SK-N-MC (cell line): ENCODE data around the gene HPCAL1.

Experiments used
- DNase-seq: peaks from one replicate; pipeline ENCODE4 v3.0.0-alpha.2; 2011; ENCODE audit warnings: low read depth, low spot score
- H3K27ac ChIP-seq: fragments of 200-600 bp; sonication (generic); 2 replicates; pipeline ENCODE4 v1.5.1; 2016; ENCODE audit warnings: mixed run types
- H3K36me3 ChIP-seq: fragments of 200-600 bp; sonication (generic); 2 replicates; pipeline ENCODE4 v1.6.1; 2017; ENCODE audit warnings: antibody characterized with exemption, low read length, mixed read lengths; ENCODE audit not compliant: insufficient read depth
- H3K4me3 ChIP-seq: fragments of 200-600 bp; sonication (generic); 2 replicates; pipeline ENCODE4 v1.5.1; 2016
- H3K9ac ChIP-seq: fragments of 200-600 bp; sonication (generic); 2 replicates; pipeline ENCODE4 v1.8.0; 2017; ENCODE audit warnings: mixed run types, mixed read lengths; ENCODE audit not compliant: insufficient read length
- H3K9me3 ChIP-seq: fragments of 200-600 bp; sonication (generic); 2 replicates; pipeline ENCODE4 v1.6.1; 2017; ENCODE audit warnings: low read depth, mild to moderate bottlenecking, antibody characterized with exemption, low read length, moderate library complexity, mixed read lengths
- EZH2 ChIP-seq: fragments of 200-600 bp; sonication (generic); IDR thresholded peaks from one replicate; pipeline ENCODE4 v1.6.1; 2017; ENCODE audit warnings: antibody characterized with exemption
- FOXP2 ChIP-seq: optimal IDR thresholded peaks from 2 replicates; pipeline ENCODE3; 2011; ENCODE audit warnings: mild to moderate bottlenecking, moderate library complexity; ENCODE audit not compliant: insufficient read depth; ENCODE audit errors: extremely low read length, control extremely low read depth
- POLR2AphosphoS5 ChIP-seq: IDR thresholded peaks from 2 replicates; pipeline ENCODE4 v1.6.1; 2012; ENCODE audit warnings: mild to moderate bottlenecking, low read depth, low read length, borderline replicate concordance

HPCAL1 gene

DNA sequence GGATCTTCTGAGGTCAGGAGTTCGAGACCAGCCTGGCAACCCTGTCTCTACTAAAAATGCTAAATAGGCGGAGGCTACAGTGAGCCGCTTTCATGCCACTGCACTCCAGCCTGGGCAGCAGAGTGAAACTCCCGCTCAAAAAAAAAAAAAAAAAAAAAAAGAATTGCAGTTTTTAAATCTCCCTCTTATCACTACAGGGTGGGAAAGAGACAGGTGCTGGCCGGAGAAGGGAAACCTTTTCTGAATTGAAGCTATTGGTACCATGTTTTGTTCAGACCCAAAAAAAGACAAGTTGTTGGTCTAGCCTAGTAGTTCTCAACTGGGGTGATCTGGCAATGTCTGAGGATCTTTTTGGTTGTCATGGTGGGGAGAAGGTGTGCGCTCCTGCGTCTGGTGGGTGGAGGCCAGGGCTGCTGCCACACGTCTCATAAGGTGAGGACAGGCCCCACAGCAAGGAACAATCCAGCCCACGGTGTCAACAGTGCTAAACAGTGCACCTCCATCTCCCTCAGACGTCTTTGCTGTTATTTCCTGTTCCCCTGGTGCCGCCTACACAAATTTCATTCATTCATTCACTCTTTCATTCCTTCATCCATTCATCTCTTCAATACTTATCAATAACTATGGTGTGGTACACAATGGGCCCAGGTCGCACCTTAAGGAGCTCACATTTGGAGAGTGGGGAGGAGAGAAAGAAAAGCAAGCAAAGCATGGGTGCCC, 174.2 kb downstream of the HPCAL1 start:
- no peak overlapping the region for H3K27ac ChIP-seq
- H3K4me3 ChIP-seq: no peak overlapping the region
- H3K36me3 ChIP-seq: no peaks in the 10 kb centered on the region
- H3K9ac ChIP-seq: no peak overlapping the region
- no peaks in the 10 kb centered on the region for H3K9me3 ChIP-seq
- no peak for DNase-seq
- no peak for TF ChIP-seq POLR2AphosphoS5
- TF ChIP-seq EZH2: no peak
- no peak for TF ChIP-seq FOXP2
